ENCODE measurements around the gene CKLF.
"Not testable (repeated sequence)": the region's sequence is repeated elsewhere in the genome, so short reads cannot be mapped to it uniquely, and the experiment has no call there.

CKLF gene

DNA sequence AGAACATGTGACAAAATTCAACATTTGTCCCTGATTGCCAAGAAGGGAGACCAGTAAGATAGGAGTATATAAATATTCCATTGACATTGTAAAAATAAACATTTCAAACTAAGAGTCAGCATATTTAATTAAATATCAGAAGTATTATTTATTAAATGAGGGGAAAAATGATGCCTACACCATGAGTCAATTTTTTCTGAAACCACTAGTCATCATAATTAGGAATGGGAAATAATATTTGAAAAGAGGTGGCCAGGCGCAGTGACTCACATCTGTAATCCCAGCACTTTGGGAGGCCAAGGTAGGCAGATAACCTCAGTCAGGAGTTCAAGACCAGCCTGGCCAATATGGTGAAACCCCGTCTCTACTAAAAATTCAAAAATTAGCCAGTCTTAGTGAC, 16.0 kb downstream of the CKLF start:
- no peak for DNase-seq (ENCODE audit: low read depth in 3 of 3)

DNA sequence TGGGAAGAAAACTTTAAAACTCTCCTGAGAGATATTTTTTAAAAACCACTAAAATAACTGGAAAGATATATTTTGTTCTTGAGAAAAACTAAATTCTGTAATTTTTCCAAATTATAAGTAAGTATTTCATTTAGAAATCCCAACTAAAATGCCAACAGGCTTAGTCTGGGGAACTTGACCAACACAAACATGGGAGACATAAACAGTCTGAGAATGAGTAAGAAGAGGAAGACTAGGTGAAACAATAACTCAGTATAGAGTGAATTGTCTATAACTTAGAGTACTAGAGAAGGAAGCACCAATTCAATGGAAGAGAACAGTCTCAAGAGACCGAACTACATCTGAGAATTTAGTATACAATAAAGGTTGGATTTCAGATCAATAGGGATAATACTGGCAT, 16.8 kb downstream of the CKLF start:
- DNase-seq (ENCODE audit: low read depth in 3 of 3): no peak

DNA sequence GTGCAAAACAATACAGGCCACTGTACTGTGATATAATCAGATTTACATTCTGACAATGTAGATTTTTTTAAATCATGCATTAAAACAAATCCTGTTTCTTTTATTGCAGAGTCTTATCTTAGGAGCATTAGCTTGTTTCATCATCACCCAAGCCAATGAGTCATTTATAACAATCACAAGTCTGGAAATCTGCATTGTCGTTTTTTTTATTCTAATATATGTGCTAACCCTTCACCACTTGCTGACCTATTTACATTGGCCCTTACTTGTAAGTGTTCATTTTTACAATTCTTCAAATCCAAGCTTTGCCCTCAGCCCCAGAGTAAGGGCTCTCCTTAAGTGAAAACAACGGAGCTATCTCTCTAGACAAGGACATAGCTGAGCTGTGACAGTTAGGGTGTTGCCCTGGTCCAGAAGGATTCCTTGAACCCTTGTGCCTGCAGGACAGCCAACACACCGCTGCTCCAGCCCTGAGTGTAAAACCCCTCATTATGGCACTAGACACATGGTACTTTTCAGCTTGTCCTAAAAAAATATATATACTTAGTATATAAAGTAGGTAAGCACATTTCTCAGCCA, 17.5 kb downstream of the CKLF start:
- no peak for DNase-seq (ENCODE audit: low read depth in 3 of 3)

DNA sequence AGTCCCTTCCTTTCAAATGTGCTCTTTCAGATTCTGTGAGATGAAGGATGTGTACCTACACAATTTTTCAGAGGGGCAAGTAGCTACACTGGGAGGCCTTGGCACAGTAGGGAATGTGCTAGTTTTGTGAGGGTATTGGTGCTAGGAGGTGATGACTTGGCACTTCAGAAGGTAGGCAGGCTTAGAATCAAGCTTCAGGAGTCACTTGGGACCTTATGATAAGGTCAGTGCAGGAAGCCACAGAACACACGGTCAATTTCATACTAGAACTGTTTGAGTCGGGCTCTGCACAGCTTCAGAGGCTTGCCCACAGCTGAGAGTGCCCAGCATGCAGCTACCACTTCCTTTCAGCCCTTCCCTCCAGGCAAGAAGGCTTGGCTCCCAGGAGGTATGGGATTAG, 20.0 kb downstream of the CKLF start:
- no peak for DNase-seq (ENCODE audit: low read depth in 3 of 3)

DNA sequence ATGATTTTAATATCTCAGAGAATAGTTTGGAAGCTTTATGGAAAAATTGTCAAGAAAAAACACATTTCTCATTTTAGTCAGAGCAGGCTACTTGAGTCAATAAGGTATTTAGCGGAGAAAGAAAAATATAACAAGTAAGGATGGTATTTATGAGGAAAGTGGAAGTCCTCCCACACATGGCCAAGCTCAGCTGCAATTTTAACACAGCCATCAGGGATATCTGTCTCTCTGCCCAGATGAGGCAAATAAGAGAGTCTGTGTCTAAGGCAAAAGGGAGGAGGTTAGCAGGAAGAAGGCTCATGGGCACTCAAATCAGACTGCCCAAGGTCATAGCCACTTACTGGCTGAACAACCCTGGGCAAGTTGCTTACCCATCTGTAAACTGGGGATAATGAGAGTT, 21.7 kb downstream of the CKLF start:
- DNase-seq (ENCODE audit: low read depth in 3 of 3): no peak

DNA sequence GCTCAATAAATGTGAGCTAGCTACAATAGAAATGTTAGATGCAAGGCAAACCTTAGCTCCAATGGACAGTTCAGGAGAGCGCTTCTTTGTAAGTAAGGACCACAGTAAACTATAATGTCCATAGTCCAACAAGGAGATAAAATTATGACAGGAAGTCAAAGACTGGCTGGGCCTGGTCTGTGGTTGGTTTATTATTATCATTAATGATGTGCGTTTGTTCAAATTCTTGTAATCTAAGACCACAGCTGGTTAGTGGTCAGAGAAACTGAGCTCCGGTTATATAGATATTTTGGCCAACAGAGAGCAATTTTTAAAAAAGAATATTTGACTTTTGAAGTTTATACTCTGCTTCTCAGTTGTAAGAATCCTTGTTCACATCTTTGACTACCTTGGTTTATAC, 22.2 kb downstream of the CKLF start:
- no peak for DNase-seq (ENCODE audit: low read depth in 3 of 3)

DNA sequence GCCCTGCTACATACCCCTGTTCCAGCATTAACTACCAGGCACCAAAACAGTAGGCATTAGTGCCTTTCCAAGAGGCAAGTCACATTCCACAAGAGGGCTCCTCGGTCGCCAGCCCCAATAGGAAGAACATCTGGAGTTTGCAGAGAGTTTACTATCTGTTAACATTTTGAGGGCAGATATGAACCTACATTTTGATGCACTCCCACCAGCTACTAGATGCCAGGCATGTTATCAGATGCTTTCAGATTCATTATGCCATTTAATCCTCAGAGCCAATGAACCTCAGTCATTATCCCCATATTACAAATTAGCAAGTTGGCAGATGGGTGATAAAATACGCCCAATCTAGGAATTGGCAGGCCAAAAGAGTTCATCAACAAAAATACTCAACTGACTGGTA, 22.7 kb downstream of the CKLF start:
- DNase-seq (ENCODE audit: low read depth in 3 of 3): no peak

DNA sequence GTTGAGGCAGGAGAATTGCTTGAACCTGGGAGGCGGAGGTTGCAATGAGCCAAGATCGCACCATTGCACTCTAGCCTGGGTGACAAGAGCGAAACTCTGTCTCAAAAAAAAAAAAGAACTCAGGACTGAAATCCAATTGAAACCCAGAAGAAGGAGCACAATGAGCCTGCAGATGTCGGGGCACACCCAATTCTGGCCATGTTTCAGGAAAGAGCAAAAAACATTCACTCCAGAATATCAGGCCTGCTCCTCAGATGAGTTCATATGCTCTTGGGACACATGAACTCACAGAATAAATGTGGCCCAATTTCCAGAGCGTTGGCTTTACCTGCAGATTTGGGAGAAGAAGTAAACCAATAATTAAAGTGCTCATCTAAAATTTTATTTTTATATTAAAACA, 23.9 kb downstream of the CKLF start:
- DNase-seq (ENCODE audit: low read depth in 3 of 3): no peak

DNA sequence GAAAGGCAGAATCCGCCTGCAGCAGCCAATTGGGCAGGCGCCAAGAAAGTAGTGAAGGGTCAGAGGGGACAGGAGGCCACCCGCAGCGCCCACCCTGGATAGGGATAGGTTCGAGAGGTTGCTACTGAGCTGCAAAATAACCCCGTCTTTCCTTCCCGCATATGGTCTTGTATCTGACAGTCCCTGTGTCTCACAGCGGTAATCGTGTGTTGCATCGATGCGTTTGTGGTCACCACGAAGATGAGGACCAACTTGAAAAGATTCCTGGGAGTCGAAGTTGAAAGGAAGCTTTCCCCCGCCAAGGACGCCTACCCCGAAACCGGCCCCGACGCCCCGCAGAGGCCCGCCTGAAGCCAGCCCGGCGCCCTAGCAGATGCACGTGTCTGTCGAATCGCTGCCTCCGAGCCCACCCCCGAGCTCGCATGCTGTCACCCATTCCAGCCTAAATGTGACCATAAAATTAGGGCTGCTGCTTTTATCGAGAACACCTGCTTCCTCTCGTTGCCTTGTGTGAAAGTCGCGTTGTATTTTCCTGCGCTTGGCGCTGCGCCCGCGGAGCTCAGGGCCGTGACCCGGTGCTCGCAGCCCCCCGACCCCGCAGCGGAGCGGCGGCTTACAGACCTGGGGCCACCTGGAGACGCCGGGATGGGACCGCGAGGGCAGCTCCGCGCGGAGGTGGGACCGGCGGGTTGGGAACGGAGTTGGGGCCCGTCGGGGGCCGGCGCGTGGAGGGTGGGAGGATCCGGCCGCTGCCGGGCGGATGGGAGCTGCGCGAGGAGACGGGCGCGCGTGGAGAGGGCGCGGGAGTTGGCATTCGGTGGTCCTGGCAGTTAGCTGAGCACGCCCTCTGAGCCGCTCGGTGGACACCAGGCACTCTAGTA, 26.5 kb downstream of the CKLF start, which contains the start of gene CMTM2:
TSS of gene CMTM2 (plus strand) at position 813 of the 881 bp plus-strand sequence. CDS start 145 bp downstream, outside the sequence.
- DNase-seq (ENCODE audit: low read depth in 3 of 3): no peak

DNA sequence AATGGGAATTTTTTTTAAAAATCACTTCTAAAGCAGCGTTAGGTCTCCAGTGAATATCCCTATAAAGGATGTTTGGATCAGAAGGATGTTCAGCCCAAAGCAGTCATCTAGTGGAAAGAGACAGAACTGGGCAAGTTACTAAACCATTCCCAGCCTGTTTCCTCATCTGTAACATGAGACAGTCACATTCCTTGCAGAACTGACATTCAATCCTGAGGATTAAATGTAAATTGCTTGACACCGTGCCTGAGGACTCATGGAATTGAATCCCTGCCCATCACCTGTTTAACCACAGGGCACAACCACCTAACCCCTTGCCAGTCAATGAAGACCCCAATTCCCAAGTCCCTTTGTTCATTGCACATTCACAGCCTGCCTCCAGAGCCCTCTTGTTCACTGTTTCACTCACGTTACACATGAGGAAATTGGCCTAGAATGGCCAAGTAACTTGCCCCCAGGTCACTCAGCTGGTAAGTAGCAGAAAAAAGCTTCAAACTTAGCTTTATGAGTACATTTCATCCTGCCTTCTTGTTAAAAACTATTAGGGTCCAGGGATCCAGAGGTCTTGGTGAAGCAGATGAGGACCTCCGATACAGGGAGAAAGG, 28.3 kb downstream of the CKLF start:
- no peak for DNase-seq (ENCODE audit: low read depth in 3 of 3)

DNA sequence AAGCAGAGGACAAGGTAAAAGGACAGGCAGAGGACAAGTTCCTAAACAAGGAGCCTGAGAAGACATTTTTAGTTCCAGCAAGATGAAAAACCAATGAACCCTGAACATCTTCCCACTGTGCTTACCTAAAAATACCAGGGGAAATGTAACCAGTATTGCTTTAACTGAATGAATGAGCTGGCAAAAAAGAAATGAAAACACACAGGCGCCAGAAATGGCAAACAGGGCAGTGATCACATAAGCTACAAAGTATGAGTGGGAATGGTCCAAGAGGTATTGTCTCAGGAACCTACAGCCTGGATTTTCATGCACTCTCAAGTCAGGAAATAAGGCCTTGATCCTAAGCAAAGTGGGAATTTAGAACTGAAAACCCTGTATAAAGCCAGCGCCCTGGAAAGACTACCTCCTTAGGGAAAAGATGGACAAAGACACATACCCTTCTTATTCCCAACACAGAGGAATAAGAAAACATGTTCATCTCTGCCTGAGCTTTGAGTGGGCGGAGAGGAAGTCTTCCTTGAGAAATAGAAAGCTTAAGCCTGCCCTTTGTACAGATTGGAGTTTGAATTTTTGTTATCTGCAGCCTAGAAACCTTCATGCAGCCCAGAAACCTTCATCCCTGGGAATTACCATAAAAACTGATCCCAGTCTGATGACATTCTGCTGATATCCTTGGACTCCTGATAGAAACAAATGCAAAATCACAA, 29.0 kb downstream of the CKLF start:
- DNase-seq (ENCODE audit: low read depth in 3 of 3): no peak

DNA sequence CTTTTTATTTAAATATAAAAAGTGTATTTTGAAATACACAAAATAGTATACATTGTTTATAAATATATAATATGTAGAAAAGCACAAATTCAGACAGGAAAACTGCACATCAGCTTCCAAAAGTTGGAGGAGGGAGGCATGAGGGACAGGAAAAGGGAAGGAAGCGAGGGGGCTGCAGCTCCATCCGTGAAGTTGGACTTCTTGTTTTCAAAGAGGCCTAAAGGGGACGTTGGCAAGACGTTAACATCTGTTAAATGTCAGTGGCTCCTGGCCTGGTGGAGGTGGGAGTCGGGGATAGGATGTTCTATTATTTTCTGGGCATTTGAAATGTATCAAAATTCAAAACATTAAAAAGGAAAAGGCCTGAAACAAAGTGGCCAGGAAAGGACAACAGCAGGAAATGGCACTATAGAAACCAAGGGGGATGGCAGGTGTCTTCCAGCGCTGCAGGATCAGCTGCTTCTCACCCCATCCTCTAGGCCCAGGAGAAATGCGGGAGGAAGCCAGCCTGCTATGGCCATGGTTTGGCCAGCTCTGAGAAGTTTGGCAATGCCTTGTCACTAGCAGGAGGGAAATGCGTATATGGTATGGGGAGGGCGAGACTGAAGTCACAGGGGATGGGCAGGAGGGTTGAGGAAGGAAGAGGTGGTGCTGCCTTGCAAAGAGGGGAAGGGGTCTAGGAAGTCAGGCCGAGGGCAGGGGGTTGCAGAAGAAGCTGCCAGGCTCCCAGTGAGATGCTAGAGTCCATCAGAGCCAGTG, 33.3 kb downstream of the CKLF start:
- no peak for DNase-seq (ENCODE audit: low read depth in 3 of 3)

DNA sequence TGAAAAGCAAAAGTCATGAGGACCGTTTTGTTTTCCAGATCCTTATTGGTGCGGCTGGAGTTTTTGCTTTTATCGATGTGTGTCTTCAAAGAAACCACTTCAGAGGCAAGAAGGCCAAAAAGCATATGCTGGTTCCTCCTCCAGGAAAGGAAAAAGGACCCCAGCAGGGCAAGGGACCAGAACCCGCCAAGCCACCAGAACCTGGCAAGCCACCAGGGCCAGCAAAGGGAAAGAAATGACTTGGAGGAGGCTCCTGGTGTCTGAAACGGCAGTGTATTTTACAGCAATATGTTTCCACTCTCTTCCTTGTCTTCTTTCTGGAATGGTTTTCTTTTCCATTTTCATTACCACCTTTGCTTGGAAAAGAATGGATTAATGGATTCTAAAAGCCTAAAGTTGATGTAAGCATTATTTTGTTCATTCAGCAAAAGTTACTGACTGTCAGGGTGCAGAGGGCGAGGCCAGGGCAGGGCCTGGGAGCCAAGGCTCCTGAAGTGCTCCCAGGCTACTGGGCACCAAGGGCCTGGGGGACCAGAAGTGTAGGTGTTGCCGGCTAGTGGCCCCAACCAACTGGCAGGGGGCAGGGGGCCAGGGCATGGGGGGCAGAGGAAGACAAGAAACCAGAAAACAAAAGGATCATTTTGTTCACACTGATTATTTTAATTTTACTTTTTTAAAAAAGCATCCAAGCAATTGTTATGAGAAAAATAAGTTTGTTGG, 35.7 kb downstream of the CKLF start:
- no peak for DNase-seq (ENCODE audit: low read depth in 3 of 3)

DNA sequence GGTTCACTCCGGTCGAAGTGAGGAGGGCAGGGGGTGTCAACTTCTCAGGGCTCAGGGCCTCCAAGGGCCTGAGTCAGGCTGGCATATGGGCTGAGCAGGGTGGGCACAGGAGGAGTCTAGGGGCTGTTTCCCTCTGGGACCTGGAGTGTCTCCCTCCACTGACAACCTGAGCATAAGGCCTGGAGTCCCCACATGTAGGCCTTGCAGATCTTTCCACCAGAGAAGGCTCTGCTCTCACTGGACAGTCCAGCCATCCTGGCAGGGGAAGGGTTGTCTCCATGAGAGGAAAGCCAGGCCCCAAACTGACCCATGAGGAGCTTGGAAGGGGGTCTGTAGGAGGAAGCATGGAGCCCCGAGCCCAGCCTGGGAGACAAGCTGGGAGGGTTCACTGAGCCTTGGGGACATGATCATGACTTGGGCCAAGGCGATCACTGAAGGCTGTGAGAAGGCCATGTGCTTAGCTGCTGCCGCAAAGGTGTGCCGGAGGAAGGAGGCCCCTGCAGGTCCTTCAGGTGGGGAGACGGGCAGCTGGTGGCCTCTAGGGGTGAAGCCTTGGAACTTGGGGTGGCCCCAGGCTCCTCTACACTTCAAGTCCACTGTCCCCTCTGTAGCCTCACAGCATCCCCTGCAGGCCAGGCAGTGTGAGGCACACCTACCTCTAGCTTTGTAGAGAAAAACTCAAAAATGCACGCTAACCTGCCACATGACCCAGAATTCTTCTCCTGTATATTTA, 36.8 kb downstream of the CKLF start:
- DNase-seq (ENCODE audit: low read depth in 3 of 3): peak in 2 of 3 donors; percentile 51

DNA sequence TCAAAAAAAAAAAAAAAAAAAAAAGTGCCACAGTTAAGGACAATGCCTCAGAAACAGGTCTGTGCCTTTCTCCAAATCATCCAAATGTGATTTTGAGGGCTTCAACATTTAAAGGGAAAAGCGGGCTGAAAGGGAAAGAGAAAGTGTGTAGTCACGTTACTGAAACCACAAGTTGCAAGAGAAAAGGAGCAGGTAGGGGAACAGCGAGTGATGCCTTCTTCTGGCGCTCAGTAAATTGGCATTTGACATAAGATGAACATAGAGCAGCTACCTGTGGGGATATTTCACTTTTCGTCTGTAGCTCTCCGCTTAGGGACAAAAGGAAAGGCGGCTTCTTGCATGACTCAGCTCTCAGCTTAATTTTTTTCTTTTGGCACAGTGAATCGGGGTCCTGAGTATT, 37.9 kb downstream of the CKLF start:
- no peak for DNase-seq (ENCODE audit: low read depth in 3 of 3)

DNA sequence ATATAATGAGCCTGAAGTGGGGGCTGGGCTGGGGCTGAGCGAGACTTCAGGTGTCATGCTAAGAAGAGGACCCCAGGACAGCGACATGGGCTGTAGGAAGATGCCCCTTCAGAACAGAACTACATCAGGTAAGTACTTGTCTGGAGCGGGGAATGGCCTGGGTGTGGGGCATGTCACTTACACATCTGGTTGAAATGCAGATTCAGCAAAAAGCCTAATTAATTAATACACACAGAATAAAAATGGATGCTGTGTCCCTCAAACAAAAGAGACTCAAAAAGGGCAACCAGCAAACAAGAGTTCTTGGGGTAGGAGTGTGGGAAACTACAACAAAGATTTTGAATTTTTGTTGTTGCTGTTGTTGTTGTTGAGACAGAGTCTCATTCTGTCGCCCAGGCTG, 38.6 kb downstream of the CKLF start:
- DNase-seq (ENCODE audit: low read depth in 3 of 3): no peak

DNA sequence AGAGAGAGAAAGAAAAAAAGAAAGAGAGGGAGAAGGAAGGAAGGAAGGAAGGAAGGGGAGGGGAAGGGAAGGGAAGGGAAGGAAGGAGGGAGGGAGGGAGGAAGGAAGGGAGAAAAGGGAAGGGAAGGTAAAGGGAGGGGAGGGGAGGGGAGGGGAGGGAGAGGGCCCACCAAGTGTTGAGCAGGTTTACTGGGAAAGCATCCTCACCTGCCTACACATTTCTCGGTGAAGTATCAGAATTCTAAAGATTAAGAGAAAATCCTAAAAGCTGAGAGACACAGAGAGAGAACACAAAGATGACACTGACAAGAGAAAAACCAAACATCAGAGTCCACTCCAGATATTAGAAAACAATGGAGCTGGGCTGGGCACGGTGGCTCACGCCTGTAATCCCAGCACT, 39.9 kb downstream of the CKLF start:
- no peak for DNase-seq (ENCODE audit: low read depth in 3 of 3)

DNA sequence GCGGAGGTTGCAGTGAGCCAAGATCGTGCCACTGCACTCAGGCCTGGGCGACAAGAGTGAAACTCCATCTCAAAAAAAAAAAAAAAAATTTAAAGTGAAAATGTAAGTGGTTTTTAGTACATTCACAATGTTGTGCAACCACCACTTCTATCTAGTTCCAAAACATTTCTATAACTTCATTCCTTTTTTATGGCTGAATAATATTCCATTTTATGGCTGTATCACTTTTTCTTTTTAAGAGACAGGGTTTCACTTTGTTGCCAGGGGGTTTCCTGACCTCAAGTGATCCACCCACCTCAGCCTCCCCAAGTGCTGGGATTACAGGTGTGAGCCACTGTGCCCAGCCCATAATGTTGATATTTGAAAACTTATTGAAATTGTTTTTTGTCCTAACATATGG, 40.4 kb downstream of the CKLF start:
- no peak for DNase-seq (ENCODE audit: low read depth in 3 of 3)

DNA sequence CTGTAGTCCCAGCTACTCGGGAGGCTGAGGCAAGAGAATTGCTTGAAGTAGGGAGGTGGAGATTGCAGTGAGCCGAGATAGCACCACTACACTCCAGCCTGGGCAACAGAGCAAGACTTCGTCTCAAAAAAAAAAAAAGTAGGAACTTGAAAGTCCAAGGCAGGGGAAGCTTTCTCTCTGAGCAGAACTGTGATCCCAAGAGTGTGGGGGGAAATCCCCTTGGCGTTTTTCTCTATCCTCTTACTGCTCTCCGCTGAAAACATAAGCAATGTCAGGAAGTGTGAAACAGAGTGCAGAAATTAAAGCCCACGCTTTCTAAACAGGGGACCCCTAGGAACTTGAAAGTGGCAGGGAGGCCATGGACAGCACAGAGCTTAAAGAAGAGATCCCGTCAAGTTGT, 42.4 kb downstream of the CKLF start:
- no peak for DNase-seq (ENCODE audit: low read depth in 3 of 3)

DNA sequence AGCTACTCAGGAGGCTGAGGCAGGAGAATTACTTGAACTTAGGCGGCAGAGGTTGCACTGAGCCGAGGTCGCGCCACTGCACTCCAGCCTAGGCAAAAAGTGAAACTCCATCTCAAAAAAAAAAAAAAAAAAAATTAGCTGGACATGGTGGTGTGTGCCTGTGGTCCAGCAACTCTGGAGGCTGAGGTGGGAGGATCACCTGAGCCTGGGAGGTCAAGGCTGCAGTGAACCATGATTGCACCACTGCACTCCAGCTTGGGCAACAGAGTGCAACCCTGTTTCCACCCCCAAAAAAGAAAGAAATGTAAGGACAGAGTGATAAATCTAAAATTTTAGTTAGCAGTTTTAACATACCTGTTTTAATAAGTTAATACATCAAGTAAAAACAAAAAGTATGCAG, 44.2 kb downstream of the CKLF start:
- not testable (repeated sequence) for DNase-seq (ENCODE audit: low read depth in 3 of 3)

Measured in stimulated activated CD4-positive, alpha-beta T cell treated with anti-CD3 and anti-CD28 coated beads, TNF-alpha, amount 100 ng/mL, for 48 hours (primary cell).